OCI-M2 (cell line): Measurements from ENCODE around the gene SLC27A2.
"Not testable (repeated sequence)": the region's sequence is repeated elsewhere in the genome, so short reads cannot be mapped to it uniquely, and the experiment has no call there.

Source experiments
- DNase-seq: peaks from one replicate; lab custom pipeline; 2025; ENCODE audit not compliant: unreplicated experiment; lab: John Stamatoyannopoulos, UW

The SLC27A2 gene

DNA sequence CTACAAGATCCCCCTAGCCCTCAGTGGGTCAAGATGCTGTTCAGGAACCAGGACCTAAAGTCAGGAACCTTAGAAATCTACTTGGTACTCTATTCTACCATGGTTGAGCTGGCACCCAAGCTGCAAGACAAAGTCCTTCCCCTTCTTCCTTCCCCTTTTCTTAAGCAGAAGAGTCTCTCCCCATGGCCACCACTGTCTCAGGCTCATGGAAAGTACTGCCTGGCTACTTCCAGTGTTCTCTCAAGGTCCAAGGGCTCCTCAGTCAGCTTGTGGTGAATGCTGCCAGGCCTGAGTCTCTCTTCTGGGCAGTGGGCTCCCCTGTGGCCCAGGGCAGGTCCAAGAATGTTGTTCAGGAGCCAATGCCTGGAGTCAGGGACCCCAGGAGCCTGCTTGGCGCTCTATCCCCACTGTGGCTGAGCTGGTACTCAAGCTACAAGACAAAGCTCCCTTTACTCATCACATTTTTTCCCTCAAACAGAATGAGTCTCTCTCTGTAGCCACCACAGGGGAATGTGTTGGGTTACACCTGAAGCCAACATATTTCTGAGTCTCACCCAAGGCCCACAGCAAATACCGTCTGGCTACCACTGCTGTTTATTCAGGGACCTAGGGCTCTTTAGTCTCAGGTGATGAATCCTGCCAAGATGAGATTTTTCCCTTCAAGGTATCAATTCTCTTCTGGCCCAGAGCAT, 18.1 kb upstream of the SLC27A2 start:
- DNase-seq = no peak

DNA sequence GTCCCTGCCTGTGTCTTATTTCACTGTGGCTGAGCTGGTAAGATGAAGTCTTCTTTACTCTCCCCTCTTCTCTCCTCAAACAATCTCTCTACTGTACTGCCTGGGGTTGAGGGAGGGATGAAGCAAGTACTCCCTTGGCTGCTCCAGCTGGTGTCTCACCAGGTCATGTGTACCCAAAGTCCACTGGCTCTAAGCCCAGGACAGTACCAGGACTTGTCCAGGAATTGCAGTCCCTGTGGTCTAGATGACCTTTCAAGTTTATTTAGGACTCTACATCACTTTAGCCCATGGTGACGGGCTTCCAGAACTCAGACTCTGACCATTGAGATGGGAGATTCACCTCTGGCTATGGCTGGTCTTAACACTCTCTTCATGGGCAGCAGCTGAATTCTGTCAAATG, 17.5 kb upstream of the SLC27A2 start:
- no peak for DNase-seq

DNA sequence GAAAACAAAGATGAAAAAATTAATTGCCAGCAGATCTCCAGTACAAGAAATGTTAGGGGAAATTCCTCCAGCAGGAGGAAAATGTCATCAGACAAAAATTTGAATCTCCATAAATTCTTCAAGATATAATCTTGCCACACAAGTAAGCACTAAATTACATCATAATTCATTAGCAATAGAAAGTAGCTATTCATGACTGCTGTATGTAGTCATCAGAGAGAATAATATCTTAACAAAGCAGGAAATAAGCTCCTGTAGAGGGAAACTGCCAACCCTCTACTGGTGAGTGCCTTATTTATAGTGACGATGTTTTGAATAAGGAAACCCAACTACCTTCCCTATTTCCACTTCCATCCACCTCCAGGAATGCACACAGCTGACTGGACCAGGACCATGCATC, 15.8 kb upstream of the SLC27A2 start:
- DNase-seq = no peak

DNA sequence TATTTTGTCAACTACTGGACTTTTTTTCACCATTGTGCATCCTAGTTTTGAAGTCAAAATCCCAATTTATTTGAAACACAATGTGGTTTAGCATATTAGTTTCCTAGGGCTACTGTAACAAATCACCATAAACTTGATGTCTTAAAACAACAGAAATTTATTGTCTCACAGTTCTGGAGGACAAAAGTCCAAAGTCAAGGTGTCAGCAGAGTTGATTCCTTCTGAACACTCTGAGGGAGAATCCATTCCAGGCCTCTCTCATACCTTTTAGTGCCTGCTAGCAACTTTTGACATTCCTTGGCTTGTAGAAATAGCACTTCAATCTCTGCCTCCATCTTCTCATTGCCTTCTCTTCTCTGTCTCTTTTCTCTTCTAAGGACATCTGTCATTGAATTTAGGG, 14.9 kb upstream of the SLC27A2 start:
- no peak for DNase-seq

DNA sequence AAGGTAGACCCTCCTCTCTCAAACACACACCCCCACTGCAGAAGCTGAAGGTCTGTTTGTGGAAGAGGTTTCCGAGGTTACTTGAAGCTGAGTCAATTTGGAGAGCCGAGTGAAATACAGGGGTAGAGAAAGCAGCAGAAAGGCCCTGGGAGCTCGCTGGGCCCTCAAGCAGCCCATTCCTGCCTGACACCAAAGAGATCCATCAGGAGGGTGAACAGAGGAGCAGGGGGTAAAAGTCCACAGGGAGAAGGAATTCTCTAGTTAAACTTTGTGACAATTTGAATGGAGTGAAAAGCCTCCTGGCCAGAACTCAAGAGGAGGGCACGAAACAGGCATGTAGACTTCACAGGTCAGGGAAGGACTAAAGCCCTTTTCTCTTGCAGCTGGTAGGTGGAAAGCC, 13.6 kb upstream of the SLC27A2 start:
- DNase-seq = no peak

DNA sequence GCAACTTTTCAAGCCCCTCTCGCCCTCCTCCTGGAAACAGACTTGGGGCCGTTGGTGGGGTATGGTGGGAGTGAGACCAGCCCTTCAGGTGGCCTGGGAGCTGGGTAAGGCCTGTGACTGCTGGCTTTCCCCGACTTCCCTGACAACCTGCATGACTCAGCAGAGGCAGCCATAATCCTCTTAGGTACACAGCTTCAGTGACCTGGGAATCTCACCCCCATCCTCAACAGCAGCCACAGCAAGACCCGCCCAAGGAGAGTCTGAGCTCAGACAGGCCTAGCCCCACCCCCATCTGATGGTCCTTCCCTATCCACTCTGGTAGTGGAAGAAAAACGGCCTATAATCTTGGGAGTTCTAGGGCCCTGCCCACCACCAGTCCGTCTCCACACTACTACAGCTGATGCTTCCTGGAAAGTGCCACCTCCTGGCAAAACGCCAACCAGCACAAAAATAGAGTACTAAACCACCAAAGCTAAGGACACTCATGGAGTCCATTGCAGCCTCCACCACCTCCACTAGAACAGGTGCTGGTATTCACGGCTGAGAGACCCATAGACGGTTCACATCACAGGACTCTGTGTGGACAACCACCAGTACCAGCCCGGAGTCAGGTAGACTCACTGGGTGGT, 13.1 kb upstream of the SLC27A2 start:
- no peak for DNase-seq

DNA sequence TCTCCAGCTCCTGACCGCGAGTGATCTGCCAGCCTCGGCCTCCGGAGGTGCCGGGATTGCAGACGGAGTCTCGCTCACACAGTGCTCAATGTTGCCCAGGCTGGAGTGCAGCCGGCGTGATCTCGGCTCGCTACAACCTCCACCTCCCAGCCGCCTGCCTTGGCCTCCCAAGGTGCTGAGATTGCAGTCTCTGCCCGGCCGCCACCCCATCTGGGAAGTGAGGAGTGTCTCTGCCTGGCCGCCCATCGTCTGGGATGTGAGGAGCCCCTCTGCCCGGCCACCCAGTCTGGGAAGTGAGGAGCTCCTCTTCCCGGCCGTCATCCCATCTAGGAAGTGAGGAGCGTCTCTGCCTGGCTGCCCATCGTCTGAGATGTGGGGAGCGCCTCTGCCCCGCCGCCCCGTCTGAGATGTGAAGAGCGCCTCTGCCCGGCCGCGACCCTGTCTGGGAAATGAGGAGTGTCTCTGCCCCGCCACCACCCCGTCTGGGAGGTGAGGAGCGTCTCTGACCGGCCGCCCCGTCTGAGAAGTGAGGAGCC, 9.6 kb upstream of the SLC27A2 start:
- not testable (repeated sequence) for DNase-seq

DNA sequence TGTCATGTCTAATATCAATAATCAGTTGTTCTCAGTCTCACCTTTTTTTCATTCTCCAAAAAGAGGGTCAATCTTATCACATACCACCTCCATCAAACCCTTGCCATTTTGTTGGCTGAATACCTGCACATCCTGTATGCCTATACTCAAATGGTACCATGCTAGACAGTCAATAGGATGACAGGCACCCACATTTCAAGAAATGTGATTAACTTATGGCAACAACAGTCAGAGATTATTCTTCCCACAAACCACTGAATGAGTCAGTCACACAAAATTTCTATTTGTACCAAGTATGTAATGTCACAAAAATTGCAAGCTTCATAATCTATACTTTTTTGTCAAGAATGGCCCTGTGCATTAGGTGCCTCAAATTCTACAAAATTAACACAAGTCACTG, 5.1 kb upstream of the SLC27A2 start:
- DNase-seq = no peak

DNA sequence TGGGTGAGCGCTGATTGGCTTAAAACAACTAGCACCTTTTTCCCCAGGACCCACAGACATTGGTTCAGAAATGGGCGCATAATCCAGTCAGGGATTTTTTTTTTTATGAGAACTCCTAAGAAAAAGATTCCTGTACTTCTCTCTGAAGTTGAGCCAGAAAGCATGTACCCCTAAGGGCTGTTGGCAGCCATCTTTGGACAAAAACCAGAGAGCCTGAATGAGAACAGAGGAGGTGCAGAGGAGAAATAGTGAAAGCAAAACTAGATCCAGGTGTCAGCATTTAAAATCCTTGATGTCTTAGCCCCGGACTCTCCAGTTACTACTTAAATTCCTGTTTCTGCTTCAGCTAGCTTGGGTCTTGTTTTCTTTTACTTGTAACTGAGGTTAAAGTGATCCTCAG, 1.9 kb upstream of the SLC27A2 start:
- no peak for DNase-seq

DNA sequence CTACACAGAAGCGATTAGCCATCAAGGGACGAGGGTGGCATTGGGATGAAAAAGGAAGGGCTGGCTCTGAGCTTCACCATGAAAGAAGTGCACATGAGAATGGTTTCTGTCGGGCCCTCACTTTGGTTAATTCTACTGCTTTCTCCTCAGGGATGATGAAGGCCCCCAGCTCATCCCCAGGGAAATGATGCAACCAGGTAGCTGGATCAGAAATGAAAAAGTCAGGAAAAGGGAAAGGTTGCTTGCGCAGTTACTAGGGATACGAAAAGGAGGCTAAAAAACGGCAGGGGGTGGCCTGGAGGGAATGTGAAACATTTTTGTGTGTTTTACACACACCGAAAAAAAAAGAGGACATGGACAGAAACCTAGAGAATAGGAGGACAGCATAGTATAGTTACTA, 1.4 kb upstream of the SLC27A2 start:
- no peak for DNase-seq

DNA sequence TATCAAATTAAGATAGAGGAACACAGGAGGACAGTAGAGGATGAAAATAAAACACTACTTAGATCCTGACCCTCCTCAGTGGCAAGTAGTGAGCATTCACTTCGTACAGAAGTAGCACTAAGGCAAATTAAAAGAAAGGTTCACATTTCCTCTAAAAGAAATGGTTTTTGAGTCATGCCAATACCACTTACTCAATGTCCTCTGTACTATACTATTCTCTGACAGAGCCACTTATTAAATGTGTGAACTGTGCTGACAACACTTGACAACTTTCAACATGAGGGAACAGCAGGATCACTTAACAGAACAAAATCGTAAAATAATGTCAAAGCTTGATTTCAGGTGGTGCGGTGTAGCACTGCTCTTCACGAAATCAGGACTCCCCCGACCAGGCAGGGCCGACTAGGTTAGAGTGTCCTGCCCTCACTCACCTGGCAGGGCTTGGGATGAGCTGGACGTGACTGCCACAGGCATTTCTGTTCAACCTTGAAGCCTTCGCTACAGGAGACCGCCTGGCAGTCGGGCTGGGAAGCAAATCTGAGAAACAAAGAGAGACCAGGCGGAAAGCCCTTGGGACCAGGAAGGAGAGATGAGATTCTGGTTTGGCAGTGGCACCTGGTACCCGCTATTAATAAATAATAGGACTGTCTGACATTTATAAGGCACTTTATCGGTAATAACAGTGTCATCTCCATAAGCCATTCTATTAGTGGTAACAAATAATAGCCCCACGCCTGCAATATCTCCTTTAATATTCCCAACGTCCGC, 611 bp upstream of the SLC27A2 start:
- no peak for DNase-seq

DNA sequence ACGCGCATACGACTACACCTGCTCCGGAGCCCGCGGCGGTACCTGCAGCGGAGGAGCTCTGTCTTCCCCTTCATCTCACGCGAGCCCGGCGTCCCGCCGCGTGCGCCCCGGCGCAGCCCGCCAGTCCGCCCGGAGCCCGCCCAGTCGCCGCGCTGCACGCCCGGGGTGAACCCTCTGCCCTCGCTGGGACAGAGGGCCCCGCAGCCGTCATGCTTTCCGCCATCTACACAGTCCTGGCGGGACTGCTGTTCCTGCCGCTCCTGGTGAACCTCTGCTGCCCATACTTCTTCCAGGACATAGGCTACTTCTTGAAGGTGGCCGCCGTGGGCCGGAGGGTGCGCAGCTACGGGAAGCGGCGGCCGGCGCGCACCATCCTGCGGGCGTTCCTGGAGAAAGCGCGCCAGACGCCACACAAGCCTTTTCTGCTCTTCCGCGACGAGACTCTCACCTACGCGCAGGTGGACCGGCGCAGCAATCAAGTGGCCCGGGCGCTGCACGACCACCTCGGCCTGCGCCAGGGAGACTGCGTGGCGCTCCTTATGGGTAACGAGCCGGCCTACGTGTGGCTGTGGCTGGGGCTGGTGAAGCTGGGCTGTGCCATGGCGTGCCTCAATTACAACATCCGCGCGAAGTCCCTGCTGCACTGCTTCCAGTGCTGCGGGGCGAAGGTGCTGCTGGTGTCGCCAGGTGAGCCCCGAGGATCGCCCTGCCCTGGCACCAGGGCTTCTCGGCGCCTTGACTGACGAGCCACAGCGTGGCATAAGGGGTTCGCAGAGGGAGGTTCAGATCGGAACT, 420 bp downstream of the SLC27A2 start:
- DNase-seq = no peak

DNA sequence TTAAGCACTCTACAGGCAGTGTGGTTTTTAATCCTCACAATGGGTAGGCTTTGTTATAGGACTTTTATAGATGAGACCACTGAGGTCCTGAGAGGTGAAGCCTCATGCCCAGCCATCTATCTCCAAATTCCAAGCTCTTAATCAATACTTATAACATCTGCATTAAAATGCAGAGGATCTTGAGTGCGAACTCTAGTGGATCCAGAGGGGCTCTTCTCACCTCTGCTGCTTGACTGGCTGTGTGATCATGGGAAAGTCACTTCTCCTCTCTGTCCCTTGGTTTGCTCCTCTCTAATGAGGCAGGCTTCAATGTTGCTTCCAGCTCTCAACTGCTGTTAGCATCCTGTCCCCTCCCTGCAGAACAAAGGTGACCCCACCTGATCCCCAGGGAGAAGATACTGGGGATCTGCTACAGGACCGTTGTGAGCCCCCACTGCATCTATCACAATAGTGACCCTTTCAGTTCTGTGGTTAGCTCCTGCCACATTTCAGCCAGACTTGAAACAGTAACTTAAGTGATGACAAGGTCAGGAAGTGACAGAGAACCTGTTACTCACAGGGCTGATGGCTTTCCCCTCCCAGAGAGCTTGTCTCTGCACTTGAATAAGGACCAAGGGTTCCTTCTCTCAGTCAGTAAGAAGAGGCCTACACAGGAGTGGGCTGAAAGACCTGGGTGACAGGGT, 1.3 kb downstream of the SLC27A2 start:
- DNase-seq = no peak

DNA sequence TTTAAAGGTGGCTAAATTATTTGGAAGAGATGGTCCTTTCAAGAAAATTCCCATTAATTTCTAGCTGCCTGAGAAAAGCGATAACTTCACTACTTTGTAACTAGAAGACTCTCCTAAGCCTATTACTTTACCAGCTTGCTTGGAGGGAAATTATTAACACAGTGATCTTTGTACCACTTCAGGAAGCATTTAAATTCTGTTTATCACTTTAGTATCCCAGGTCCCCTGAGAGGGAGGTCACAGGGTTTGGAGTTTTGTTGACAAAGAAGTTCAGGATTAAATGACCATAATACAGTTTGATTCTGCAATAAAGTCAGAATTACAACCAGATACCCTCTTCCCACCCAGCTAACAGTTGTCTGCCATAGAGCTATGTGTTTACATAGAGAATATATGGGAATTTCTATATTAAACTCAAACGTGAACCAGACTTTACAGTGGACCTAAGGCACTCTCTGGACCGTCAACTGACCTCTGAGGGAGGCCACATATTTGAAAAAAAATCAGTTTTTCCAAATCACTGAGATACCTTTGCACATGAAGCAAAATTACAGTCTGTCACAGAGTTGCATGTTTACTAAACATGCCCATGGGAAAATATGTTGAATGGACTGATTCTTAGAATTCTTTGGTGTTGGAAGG, 3.0 kb downstream of the SLC27A2 start:
- no peak for DNase-seq

DNA sequence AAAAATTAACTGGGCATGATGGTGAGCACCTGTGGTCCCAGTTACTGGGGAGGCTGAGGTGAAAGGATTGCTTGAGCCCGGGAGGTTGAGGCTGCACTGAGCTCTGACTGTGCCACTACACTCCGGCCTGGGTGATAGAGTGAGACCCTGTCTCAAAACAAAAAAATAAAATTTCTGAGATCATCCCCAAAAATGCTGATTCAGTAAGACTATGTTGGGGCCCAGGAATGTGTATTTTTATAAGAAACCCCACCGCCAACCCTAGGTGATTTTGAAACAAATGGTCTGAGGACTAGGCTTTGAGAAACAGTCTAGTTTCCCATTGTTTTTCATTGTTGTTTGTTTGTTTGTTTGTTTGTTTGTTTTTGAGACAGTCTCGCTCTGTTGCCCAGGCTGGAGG, 4.1 kb downstream of the SLC27A2 start:
- no peak for DNase-seq

DNA sequence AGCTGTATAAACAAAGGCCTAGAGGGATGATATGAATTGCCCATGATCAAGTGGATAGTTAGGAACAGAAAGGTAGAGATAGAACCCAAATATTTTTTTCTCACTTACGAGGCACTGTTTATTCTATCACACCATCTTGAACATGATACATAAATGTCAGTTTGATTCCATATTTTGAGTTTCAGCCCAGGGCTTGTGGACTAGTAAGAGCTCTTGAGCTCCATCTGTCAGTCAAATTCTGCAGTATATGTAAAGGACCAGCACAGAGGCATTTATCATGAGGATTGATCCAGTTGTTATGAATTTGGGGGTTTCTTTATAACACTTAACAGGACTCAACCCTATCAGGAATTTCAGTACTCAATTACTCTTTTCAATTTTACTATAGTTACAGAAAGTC, 4.8 kb downstream of the SLC27A2 start:
- DNase-seq = no peak

DNA sequence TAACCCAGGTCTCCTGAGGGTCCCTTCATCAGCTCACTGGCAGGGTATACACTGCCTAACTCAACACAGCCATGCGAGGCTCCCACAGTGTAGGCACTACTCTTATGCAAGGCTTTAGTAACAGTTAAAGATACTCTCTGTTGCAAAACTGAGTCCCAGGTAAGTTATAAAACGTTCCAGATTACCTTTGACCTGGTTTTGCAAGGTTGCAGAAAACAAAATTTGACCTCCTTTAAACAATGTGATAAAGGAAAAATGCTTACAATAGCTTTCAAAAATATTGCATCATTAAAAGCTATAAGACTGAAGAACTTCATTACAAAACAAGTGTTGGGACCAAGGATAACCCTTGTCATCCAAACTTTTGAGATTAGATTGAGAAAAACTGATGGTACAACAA, 5.5 kb downstream of the SLC27A2 start:
- no peak for DNase-seq

DNA sequence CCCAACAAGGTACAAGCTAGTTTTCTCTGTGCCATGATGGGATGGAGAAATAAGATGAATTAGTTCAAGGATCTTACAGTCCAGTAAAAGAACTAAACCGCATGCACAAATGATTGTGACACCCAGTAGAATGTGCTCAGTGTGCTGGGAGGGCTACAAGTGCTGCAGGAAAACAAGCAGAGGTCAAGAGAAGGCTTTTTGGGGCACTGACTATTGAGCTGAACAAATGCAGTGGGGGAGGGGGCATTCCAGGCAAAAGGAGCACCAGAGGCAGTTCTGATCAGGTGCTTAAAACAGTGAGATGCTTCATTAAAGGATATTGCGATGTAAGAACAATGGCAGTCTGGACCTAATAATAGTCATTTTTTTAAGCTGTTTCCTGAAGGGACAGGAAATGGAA, 6.0 kb downstream of the SLC27A2 start:
- DNase-seq = no peak

DNA sequence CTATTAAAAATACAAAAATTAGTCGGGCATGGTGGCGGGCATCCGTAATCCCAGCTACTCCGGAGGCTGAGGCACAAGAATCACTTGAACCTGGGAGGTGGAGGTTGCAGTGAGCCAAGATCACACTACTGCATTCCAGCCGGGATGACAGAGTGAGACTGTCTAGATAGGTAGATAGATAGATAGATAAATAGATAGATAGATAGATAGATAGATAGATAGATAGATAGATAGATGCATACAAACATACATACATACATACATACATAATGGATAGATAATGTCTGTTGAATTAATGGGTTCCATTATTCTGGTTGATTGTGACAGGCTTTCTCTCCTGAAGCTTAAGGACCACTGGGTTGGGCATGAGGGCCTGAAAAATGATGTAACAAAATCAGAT, 6.8 kb downstream of the SLC27A2 start:
- not testable (repeated sequence) for DNase-seq

DNA sequence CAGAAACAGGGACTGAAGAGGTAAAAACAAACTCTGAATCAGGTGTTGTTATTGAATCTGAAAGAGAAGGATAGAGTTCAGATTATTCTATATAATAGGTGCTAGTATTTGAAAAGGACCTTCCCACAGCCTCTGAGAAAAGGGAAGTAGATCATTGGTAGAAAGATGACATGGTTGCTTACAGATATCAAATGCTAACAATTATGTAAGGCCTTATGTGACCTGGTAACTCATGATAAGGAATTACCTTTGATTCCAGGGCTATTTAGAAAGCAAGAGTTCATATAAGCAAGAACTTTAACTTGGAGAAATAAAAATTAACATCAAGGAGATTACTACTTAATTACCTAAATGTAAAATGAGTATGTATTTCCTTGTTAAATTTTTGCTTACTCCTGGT, 7.6 kb downstream of the SLC27A2 start:
- no peak for DNase-seq
